Measurements from ENCODE around the gene IL1F10. TPM values are rescaled to one million over a fixed set of nuclear protein-coding genes. Genes with fewer than 3 reads are reported as not detected.

The IL1F10 gene
- polyA plus RNA-seq, 12 donors, result not detected

DNA sequence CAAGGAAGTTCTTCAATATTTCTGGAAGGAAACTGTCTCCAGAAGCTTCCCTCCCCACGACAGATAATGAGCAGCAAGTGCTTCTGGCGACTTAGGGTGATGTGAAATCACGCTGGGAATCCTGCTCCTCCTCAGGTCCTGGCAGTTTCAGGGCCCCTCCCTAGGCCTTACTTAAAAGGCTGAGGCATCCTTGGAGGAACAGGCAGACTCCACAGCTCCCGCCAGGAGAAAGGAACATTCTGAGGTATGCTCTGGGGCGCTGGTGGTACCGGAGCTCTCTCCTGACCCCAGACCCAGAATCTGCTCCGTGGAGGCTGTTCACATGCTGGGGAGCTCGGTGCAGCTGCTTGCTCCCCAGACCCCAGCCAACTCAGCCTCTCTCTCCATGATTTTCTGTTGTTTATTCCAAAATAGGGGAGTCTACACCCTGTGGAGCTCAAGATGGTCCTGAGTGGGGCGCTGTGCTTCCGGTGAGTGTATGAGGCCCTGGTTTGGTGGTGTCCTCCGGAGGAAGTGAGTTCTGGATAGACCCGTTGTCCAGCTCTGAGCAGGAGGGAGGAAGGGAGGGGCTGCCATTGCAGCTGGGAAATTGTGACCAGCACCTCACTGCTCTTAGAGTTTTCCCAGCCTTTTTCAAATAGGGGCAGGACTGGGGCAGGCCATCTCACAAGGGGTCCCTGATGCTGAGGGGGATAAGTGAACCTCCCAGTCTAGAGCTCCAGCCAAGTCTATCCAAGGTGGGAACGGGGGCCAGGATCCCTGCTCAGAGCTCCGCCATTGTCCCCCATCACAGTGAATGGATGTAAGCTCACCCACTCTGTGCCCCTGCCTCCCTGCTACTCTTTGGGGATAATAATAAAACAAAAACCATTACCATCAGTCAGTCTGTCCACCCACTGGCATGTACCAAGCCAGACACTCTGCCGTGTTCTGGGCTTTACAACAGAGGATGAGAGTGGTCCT is 8.5 kb upstream of the IL1F10 start, which contains the start of gene IL36RN:
Gene IL36RN, plus strand, starts transcription at position 201 of the 963 bp plus-strand sequence. Its CDS starts 241 bp downstream, at position 442.
- DNase-seq, result no peak

DNA sequence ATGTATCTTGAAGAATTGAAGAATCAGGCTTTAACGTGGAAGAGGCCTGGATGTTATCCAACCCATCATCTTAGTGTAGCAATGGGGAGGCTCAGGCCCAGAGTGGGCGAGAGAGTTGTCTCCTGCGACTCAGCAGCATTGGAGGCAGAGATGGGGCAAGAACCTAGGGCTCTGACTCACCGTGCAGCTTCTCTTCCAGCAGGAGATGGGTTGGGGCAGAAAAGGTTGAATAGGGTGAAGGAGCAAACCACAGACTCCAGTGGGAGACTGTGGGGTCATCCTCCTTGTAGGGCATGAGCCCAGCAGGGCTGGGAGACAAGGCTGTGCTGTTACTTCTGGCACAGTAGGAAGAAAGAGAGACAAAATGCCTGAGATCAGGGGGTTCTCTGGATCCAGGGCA is 7.4 kb upstream of the IL1F10 start:
- no peak for DNase-seq

DNA sequence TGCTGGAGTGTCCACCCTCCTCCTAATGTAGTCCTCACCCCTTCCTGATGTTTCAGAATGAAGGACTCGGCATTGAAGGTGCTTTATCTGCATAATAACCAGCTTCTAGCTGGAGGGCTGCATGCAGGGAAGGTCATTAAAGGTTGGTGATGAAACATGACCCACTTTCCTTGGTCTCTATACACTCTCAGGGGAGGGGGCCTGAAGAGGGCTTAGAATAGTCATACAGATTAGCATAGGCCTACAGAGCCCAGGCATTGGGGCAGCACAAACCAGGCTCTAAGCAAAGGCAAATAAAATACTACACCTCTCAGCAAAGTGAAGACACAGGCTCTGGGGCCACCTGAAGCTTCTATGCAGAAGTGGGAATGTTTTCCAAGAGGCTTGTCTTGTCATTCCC is 7.0 kb upstream of the IL1F10 start:
- DNase-seq, result no peak

DNA sequence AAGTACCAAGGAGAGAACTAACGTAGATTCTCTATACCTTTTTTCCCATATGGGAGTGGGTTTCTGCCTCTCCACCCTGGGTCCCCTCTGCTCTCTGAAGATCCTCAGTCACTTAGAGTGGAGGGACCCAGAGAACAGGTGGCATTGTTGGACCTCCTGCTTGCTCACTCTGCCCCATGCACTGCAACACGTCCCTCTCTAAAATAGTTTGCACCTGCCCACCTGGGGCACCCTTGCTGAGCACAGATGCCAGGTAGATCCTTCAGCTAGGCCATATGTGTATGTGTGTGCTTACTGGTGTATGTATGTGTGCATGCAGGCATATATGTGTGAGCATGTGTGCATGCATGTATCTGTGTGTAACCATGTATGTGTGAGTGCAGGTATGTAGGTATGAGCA is 6.5 kb upstream of the IL1F10 start:
- no peak for DNase-seq

DNA sequence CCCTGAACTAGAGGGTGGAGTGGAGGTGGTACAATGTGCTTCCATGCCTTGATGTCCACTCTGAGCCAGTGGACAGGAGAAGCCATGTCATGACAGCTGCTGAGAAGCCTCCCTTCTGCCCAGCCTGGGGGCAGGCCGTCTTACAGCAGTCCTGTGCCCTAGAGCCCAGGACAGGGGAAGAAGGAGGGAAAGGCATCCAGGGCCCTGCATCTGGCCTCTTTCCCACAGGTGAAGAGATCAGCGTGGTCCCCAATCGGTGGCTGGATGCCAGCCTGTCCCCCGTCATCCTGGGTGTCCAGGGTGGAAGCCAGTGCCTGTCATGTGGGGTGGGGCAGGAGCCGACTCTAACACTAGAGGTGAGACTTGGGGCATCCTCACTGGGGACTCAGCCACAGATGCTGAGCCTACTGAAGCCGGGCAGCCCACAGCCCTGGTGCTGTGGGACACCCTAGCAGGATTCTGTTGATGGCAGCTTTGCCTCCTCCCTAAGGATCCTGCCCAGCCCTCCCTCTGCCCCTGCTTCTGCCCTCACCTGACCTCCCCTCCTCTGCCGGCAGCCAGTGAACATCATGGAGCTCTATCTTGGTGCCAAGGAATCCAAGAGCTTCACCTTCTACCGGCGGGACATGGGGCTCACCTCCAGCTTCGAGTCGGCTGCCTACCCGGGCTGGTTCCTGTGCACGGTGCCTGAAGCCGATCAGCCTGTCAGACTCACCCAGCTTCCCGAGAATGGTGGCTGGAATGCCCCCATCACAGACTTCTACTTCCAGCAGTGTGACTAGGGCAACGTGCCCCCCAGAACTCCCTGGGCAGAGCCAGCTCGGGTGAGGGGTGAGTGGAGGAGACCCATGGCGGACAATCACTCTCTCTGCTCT is 5.6 kb upstream of the IL1F10 start:
- DNase-seq, result no peak

DNA sequence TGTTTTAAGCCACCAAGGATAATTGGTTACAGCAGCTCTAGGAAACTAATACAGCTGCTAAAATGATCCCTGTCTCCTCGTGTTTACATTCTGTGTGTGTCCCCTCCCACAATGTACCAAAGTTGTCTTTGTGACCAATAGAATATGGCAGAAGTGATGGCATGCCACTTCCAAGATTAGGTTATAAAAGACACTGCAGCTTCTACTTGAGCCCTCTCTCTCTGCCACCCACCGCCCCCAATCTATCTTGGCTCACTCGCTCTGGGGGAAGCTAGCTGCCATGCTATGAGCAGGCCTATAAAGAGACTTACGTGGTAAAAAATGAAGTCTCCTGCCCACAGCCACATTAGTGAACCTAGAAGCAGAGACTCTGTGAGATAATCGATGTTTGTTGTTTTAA is 3.5 kb upstream of the IL1F10 start:
- no peak for DNase-seq

DNA sequence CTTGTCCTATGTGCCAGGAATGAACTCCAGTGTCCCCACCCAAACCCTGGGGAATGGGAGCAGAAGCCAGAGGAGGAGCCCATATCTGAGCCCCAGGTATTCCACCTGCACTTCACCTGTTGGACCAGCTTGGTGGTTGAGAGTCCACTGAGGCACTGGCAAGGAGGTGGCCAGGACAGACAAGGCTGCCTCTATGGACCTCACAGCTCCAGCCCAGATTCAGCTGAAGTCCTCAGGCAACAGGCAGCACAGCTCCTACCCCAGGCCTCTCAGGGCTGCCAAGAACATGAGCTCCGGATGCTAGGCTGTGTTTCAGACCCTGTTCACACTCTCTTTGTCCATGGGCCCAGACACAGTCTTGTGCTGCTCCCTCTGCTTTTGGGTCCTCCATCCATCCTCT is 2.9 kb upstream of the IL1F10 start:
- no peak for DNase-seq

DNA sequence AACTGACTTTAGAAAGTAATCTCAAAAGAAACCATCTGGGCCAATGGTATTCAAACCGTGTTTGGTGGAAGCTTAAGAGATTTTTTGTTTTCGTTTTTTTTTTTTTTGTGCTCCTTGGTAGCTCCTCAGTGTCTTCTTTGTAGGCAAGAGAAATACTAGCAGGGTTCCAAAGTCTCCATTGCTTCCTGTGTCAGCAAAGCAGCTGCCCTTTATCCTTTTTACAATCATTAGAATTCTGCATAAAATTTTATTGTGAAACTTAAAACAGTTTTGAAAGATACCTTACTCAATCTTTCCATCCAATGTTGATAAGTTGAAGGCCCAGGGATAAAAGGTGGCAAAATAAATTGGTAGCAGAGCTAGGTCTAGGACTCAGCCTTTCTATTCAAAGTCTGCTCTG is 479 bp downstream of the IL1F10 start:
- no peak for DNase-seq

DNA sequence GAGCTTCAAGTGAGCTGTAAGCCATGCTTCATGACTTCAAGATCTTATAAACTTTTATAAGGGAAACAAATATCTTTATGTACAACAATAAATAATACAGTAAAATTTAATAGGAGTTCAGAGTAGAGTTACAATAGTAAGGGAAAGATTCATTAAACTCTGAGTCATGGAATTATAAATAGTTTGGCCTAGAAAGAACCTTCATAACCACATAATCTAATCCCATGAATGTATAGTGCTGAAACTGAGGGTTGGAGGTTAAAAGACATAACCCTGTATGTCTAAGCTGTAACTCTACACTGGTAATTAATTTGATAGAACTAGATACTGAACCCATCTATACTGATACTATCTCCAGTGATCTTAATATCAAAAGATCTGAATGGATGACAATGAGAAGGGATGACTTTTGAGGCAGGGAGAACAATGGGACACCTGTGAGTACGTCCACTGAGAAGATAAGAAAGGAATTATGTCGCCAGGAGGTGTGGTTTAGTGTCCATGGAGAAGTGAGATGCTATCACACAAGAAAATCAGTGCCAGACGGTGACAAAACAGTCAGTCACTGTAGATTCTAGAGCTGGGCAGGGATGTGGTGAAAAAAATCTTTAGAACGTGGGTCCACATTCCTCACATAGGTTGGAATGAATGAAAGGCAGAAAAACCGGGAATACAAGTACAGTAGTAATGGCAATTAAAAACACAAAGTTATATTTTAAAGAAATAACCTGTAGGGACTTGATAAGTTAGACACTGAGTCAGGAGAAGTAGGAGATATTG is 1.1 kb downstream of the IL1F10 start:
- no peak for DNase-seq

DNA sequence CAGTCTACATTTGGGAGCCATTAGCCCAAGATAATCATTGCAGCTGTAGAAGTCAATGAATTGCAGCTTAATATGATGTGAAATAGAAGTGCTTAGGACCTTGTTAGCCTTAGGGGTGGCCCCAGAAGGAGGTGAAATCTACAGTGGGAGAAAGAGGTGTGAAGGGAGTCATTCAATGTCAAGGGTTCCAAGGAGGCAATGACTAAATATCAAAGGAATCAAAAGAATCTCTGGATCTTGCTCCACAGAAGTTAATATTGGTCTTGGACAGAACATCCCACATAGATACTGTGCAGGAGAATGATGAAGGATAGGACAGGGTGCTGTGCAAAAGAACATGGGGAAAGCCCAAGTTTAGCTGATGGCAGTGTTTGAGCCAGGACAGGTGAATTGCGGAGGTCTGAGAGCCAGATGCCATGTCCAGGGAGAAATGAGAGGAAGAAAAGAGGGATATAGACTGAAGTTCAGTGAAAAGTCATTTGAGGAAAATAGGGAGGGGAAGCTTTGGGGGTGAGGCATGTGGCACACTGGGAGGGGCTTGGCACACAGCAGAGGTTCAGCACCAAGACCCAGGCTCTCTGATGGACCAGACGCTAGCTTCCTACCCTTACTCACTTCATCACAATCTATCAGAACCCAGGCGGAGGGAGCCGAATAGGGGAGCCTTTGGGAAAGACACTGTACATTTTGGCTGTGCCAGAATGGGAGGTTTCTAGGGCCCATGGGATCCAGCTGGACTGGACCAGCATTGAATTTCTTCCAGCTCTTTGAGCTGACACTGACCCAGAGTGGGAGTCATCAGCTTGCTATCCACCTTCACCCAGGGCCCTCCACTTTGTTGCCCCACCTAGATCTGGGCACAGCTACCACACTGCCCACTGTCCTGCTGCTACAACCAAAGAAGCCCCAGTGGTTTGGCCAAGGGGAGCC is 2.2 kb downstream of the IL1F10 start:
- DNase-seq, result no peak

DNA sequence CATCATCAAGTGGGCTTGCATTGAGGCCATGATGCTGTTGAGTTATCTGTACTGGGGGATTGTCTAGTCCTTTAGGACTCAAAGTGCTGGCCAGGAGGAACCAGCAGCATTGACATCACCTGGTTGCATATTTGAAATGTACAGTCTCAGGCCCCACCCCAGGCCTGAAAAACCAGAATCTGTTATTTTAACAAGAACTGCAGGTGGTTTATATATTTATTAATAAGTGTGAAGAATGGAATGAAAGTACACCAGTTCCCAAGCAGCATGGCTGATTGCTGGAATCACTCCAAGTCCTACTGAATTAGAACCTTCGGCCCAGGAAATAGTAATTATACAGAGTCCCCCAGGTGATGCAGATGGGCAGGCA is 2.8 kb downstream of the IL1F10 start:
- no peak for DNase-seq

DNA sequence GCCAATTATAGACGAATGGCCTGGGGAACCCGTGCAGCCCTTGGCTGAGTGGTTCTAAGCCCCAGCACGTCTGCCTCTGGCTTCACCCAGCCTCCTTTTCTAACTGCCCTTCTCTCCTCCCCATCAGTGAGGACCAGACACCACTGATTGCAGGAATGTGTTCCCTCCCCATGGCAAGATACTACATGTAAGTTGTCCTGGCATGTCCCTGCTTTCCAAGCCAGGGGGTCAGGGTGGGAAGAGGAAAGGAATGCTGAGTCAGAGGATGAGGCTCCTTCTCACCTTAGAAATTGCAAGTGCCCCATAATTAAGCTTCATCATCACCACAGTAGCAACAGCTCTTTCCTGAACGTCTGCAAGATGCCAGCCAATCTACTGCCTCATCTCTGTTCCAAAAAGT is 4.8 kb downstream of the IL1F10 start:
- DNase-seq, result no peak

DNA sequence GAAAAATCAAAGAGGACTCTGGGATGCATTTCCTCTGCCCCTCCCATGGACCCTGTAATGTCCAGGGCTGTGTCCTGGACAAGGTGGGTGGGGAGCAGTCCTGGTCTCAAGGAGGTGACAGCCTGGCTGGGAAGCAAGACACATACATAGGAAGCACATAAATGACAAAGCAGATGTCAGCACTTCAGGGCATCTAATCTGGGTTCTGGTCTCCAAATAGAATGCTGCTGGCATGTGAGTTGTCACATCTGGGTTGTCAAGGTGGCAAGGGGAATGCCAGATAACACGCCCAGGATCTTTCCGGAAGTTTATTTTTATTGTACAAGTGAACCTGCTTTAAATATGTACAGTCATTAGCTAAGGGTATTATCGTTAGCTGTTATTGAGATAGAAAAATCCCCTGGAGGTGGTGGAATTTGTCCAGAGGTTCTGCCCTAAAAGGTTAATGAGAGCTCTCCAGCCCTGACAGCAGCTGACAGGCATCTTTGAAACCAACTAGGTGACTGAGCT is 5.6 kb downstream of the IL1F10 start:
- no peak for DNase-seq

DNA sequence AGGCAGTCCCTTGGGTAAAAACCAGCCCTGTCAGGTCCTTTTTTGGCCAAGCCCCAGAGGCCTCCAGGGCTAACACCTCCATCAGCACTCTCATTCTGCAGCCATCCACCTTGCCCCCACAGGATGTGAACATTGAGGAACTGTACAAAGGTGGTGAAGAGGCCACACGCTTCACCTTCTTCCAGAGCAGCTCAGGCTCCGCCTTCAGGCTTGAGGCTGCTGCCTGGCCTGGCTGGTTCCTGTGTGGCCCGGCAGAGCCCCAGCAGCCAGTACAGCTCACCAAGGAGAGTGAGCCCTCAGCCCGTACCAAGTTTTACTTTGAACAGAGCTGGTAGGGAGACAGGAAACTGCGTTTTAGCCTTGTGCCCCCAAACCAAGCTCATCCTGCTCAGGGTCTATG is 7.3 kb downstream of the IL1F10 start:
- DNase-seq, result no peak

DNA sequence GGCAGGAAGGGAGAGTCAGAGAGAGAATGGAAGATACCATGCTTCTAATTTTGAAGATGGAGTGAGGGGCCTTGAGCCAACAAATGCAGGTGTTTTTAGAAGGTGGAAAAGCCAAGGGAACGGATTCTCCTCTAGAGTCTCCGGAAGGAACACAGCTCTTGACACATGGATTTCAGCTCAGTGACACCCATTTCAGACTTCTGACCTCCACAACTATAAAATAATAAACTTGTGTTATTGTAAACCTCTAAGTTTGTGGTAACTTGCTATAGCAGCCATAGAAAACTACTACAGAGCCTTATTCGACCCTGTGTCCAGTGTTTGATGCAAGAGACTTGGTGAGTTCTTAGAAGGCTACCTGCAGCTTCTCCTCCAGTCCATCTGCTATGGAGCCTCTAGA is 7.8 kb downstream of the IL1F10 start:
- no peak for DNase-seq

DNA sequence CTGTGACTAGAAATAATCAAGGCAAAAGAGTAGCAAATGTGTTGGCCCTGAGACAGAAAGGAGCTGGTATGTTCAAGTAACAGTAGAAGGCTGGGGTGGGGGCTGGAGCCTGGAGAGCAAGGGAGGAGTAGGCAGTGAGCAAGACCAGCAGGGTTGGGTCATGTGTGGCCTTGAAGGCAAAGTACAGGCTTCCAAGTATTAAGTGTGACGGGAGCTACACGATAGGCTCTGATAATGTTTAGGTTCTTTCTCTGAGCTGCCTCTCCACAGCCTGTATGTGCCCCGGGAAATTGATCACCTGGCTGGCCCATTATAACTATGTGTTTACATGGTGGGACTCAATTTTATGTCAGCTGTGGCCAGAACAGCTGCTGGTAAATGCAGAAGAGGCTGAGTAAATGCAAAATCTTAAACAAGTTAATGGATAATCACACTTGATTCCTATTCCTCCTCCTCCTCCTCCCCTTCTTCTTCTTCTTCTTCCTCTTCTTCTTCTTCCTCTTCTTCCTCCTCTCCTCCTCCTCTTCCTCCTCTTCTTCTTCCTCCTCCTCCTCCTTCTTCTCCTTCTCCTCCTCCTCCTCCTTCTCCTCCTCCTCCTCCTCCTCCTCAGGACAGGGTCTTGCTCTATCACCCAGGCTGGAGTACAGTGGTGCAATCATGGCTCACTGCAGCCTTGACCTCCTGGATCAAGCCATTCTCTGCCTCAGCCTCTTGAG is 9.3 kb downstream of the IL1F10 start:
- DNase-seq, result no peak

DNA sequence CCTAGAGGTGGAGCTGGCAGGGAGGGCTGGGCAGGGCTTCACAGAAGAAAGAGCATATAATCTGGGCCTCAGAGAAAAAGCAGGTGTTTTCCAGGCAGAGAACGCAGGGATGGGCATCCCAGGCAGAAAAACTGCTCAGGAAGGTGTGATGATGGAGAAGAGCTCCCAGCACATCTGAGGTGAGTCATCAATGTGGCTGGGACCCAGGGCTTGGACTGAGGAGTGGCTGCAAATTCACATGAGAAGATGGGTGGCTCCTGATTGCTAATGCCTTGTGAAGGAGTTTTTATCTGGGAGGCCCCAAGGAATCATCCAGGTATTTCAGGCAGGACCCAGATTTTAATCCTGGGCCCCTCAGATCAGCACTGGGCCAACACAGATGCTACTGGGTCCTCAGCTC is 10.2 kb downstream of the IL1F10 start:
- DNase-seq, result no peak

DNA sequence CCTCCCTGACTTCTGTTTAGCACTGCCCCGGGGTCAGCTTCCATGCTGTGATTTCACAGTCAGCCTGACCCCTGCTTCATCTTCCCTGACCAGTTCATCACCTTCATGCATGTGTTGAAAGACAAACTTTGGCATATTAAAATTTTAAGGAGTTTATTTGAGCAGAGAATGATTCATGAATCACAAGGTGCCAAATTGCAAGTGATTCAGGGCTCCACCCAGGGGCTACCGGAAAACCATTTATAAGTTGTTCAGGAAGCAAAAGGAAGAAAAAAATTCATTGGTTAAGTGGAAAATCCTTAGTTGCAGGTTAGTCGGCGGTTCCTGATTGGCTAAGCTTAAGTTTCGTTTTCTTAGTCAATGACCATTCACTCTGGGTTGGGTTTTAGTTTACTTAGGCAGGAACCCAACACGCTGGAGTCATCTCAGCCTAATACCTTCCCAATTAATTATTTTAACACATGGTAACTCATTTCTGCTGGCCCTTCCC is 10.6 kb downstream of the IL1F10 start:
- no peak for DNase-seq

DNA sequence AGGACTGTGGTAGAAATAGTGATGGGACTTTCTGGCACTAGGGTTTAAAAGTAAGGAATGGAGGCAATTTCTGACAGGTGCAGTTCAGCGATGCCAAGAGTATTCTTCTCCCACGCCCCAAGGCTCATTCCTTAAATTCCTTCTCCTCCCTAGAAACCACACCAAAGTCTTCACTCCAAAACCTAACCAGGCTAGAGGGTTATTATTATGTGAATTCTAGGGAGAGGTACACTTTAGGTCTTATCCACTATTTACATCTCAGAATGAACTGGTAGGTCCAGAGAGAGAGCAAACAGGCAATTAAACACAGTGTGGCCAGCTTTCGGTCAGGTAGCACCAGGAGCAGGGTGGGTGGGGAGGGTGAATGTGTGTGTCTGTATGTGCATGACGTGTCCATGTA is 11.4 kb downstream of the IL1F10 start:
- DNase-seq, result no peak

DNA sequence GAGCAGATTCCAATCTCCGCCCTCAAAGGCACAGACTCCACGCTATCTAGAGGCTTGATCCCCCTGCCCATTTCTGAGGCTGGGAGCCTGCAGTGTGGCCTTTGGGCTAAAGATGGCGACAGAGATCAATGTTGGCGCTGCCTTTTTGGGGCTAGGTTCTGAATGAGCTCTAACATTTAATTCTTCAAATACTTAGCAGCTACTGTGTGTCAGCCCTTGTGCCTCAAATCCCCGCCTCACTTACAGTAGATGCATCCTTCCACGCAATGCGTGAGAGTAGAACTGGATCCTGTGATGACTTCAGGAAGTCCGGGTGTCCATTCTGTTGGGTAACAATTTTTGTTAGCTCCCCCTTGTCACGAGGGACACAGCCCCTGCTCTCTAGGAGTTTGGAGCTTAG is 12.4 kb downstream of the IL1F10 start:
- no peak for DNase-seq

Measured in muscle of arm (tissue), 12 donors.